GM18907 (cell line): ENCODE measurements around the gene TULP4.
"Not testable (repeated sequence)": the region's sequence is repeated elsewhere in the genome, so short reads cannot be mapped to it uniquely, and the experiment has no call there.

ENCODE experiments used
- ATAC-seq: cut with Tn5 transposase; IDR thresholded peaks from one replicate; pipeline ENCODE4 v1.9.1; 2021; ENCODE audit warnings: mild to moderate bottlenecking, moderate library complexity; ENCODE audit not compliant: unreplicated experiment

TULP4 gene

GRCh38 chr6:158460602-158461169 lies 148.4 kb downstream of the TULP4 start:
- no peak for ATAC-seq

GRCh38 chr6:158461954-158462353 lies 149.7 kb downstream of the TULP4 start:
- ATAC-seq = no peak

GRCh38 chr6:158464483-158464882 lies 152.2 kb downstream of the TULP4 start:
- ATAC-seq = no peak

- ATAC-seq = no peak
These were observed 153.0 kb downstream of the TULP4 start for GRCh38 chr6:158465257-158465656.

- ATAC-seq = no peak
These were observed 153.5 kb downstream of the TULP4 start for GRCh38 chr6:158465747-158466146.

- ATAC-seq = no peak
These were observed 155.7 kb downstream of the TULP4 start for GRCh38 chr6:158467923-158468322.

- no peak for ATAC-seq
These were observed 156.4 kb downstream of the TULP4 start for GRCh38 chr6:158468666-158469065.

GRCh38 chr6:158470023-158470422 lies 157.8 kb downstream of the TULP4 start:
- not testable (repeated sequence) for ATAC-seq

GRCh38 chr6:158471339-158471738 lies 159.1 kb downstream of the TULP4 start:
- no peak for ATAC-seq

- no peak for ATAC-seq
These were observed 160.2 kb downstream of the TULP4 start for GRCh38 chr6:158472447-158472846.

GRCh38 chr6:158474961-158475343 lies 162.7 kb downstream of the TULP4 start:
- ATAC-seq = peak; percentile 2

GRCh38 chr6:158475344-158476302 lies 163.4 kb downstream of the TULP4 start:
- ATAC-seq = peak; percentile 87

- peak; percentile 29 for ATAC-seq
These were observed 164.1 kb downstream of the TULP4 start for GRCh38 chr6:158476389-158476788.

- not testable (repeated sequence) for ATAC-seq
These were observed 165.5 kb downstream of the TULP4 start for GRCh38 chr6:158477722-158478121.

- no peak for ATAC-seq
These were observed 168.7 kb downstream of the TULP4 start for GRCh38 chr6:158480989-158481388.

- ATAC-seq = no peak
These were observed 169.6 kb downstream of the TULP4 start for GRCh38 chr6:158481690-158482473.

GRCh38 chr6:158485431-158485830 lies 173.2 kb downstream of the TULP4 start:
- ATAC-seq = no peak

- ATAC-seq = no peak
These were observed 175.2 kb downstream of the TULP4 start for GRCh38 chr6:158487495-158487894.

- ATAC-seq = no peak
These were observed 175.8 kb downstream of the TULP4 start for GRCh38 chr6:158488065-158488464.

- no peak for ATAC-seq
These were observed 177.2 kb downstream of the TULP4 start for GRCh38 chr6:158489441-158489840.

GRCh38 chr6:158492881-158493280 lies 180.6 kb downstream of the TULP4 start:
- ATAC-seq = no peak
